NCI-H69 (cell line): Measurements from ENCODE around the gene HMGN5.

ENCODE experiments used
- DNase-seq: peaks from one replicate; lab custom pipeline; 2025; lab: John Stamatoyannopoulos, UW

HMGN5 gene, protein sequence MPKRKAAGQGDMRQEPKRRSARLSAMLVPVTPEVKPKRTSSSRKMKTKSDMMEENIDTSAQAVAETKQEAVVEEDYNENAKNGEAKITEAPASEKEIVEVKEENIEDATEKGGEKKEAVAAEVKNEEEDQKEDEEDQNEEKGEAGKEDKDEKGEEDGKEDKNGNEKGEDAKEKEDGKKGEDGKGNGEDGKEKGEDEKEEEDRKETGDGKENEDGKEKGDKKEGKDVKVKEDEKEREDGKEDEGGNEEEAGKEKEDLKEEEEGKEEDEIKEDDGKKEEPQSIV

DNA sequence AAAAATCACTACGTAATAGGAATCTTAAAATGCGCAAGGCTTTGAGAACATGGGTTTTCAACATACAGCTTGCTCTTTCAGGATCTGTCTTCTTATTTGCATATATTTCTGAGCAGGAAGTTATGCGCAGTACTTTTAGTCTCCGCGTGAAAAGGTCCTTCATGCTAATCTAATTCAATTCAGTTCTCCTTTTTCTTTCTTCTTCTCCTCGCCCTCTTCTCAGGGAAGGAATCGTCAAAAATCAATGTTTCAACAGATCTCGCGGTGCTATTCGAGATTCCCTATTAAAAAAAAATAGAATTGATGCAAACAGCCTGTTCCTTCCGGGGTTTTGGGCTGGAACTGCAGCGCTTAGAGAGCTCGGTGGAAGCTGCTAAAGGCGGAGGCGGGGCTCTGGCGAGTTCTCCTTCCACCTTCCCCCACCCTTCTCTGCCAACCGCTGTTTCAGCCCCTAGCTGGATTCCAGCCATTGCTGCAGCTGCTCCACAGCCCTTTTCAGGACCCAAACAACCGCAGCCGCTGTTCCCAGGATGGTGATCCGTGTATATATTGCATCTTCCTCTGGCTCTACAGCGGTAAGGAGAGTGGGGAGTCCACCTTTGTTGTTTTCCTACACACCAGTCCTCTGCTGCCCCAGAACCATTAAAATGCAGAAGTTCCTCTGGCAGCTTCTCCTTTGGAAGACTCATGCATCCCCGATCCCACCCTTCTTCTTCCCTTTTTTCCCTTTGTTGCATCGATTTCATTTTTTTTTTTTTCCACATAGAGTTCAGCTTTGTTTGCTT is at the start of gene HMGN5, which contains the start of gene SH3BGRL:
Gene HMGN5, minus strand, starts transcription at position 243 of the 785 bp plus-strand sequence. CDS start 80,364 bp downstream, outside the sequence.
Gene SH3BGRL, plus strand, starts transcription at position 432 of the 785 bp plus-strand sequence. Its CDS starts 99 bp downstream, at position 531.
- DNase-seq: no peak

DNA sequence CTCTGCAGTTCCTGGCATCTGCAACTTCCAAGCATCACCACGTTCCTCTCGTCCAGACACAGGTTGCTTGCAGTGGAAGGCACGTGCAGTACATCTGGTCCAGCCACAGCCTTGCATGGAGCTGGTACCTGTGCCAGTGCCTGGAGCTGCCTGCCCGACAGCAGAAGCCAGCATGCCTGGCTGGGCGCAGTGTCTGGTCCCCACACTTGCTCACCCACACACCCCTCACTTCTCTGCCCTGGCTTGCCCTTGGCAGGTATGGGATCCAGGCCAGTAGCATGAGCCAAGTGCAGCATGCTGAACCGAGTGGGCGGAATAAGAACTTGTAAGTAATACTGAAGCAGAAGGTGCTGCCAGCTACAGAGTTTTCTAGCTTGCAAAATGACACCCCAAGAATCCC is 40.0 kb upstream of the HMGN5 start:
- DNase-seq: no peak

DNA sequence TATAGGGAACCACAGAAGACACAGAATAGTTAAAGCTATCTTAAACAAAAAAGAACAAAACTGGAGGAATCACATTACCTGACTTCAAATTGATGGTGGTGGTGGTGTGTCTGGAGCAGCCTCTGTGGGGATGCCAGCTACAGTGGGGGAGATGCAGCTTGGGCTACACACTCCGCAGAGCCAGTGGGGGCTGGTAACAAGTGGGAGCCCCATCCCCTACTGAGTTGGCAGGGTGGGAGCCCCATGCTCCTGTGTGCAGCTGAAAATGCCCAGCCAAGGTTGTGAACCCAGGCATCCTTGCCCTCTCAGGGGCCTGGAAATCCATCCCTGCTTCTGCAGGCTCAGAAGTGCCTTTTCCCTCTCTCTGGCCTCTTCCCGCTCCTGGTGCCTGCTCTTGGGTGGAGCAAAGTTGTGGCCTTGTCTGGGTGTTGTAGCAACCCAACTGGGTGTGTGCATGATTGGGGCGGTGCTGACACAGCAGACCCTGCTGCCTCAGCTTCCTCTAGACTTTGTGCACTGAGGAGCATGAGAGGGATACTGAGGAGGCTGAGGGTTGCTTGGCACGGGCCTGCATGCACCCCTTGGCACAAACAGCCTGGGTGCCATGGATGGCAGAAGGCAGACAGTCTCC is 39.1 kb upstream of the HMGN5 start:
- no peak for DNase-seq

DNA sequence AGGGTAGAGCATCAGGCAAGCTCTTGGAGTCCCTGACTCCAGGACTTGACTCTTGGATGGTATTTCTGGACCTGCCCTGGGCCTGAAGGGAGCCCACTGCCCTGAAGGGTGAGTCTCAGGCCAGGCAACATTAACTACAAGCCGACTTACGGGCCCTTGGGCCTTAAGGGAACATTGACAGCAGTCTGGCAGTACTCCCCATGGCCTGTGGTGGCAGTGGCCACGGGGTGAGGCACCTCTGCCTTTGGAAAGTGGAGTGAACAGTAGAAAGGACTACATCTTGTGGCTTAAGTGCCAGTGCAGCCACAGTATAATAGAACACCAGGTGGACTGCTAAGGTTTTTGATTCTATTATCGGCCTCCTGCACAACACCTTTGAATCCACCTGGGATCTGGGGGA is 36.5 kb upstream of the HMGN5 start:
- DNase-seq: no peak

DNA sequence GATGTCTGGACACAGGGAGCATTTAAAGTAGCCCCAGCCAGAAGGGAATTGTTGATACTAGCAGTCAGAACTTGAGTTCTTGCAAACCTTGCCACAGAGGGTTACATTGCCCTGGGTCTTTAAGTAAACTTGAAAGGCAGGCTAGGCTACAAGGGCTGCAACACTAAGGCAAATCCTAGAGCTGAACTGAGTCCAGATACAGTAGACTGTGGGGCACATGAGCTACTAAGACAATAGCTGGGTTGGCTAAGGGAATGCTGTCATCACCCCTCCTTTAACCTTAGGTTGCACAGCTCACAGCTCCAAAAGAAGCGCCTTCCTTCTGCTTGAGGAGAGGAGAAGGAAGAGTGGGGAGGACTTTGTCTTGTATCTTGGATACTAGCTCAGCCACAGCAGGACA is 35.8 kb upstream of the HMGN5 start:
- no peak for DNase-seq

DNA sequence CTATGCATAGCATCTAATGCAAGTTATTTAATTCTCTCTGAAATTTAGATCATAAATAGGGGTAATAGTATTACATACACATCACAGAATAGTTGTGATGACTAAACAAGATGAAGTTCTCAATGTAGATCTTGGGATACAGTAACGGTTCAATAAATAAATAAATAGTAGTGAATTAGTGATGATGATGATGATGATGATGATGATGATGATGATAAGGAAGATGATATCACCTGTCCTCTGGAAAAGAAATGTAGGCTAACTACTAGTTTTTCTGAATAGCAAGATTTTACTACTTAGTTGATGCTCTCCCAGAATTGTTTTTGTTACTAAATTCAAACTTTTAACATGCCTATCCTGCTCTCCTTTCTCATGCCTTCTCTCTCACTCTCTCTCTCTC is 30.5 kb upstream of the HMGN5 start:
- DNase-seq: no peak

DNA sequence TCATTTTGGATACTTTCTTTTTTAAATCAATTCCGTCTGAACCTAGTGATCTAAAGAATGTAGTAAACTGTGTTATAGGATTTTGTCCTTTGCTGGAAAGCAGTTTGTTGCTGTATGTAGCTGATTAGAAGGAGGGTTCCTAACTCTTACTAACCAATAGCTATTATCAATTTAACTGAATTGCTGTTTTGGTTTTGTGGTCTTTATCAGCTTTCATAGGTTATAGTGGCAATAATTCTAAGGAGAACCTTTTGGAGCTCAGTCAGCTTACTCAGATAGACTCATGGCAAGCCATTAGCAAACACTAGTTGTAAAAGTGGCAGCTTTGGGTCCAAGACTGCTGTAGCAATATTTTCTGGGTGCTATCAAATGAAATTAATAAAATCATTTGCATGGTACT is 29.8 kb upstream of the HMGN5 start:
- DNase-seq: no peak

DNA sequence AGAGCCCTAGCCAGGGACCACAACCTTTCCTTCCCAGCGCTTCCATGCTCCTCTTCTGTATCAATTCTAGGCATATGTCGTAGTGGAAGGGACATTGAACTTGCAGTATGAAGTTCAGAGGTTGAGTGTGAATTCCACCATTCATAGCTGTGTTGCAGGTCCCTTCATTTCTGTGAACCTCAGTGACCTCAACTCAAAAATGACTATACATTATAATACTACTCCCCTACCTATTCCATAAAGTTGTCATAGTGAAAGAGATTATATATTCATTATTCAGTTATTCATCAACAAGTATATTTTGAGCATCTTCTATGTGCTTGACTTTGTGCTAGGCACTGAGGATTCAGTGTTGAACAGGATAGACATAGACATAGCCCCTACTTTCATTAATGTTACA is 28.2 kb upstream of the HMGN5 start:
- no peak for DNase-seq

DNA sequence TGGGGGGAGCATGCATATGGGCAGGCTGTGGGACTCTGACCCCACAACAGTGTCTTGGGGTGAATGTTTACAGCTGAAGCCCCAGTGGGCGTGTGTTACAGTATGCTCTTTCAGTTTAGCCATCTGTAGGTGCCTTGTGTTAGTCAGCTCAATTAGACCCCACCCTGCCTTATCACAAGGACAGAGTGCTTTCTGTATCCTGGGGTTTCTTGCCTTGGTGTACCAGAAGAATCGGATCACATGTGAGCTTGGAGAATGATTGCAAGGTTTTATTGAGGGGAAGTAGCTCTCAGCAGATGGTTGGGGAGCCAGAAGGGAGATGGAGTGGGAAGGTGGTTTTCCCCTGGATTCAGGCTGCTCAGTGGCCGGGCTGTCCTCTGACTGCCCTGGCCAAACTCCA is 27.5 kb upstream of the HMGN5 start:
- DNase-seq: no peak

DNA sequence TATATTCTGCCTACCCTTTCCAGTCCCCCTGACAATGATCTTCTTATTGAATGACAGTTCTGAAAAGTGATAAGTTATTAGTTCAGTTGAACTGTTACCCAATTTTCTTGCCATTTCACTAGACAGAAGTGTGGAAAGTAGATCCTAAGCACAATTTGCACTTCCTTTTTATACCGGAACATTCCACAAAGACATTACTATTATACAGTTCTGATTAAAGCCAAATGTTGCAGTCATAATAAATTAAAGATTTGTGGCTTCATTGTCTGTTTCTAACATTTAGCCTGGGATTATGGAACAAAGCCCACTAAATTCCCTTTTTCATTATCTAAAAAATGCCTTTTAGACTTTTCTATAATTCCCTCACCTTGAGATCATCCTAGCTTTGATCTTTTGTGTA is 14.0 kb upstream of the HMGN5 start:
- no peak for DNase-seq

DNA sequence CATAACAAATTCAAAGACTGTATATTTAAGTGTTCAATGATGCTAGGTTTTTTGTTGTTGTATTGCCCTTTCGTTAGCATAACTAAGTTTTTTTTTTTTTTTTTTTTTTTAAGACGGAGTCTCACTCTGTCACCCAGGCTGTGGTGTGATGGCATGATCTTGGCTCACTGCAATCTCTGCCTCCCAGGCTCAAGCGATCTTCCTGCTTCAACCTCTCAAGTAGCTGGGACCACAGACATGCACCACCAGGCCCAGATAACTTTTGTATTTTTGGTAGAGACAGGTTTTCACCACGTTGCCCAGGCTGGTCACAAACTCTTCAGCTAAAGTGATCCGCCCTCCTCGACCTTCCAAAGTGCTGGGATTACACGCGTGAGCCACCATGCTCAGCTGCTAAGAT is 7.2 kb upstream of the HMGN5 start:
- no peak for DNase-seq

DNA sequence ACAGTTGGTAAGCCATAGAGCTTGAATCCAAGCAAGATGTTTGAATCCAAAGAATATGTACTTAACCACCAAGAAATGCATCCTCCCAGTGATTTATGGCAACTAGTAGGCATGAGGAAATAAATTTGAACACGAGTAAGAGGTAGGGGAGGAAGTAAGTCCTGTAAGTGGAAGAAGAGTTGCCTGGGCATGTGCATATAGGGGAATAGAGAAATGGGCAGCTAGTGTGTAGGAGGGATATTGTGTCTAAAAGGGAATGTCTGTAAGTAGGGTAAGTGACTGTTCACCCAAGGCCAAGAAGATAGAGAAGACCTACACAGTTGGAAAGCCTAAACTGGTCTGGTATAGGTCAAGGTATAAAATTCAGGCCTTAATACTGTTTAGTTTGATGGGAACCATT is 4.8 kb upstream of the HMGN5 start:
- DNase-seq: no peak

DNA sequence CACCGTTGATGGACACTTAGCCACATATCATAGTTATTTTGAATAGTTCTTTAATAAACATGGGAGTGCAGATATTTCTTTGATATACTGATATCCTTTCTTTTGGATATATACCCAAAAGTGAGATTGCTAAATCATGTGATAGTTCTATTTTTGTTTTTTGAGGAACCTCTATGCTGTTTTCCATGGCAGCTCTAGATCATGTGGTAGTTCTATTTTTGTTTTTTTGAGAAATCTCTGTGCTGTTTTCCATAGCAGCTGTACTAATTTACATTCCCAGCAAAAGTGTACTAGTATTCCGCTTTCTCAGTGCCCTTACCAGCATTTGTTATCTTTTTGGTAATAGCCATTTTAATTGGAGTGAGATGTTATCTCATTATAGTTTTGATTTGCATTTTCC is 3.8 kb upstream of the HMGN5 start:
- DNase-seq: no peak

DNA sequence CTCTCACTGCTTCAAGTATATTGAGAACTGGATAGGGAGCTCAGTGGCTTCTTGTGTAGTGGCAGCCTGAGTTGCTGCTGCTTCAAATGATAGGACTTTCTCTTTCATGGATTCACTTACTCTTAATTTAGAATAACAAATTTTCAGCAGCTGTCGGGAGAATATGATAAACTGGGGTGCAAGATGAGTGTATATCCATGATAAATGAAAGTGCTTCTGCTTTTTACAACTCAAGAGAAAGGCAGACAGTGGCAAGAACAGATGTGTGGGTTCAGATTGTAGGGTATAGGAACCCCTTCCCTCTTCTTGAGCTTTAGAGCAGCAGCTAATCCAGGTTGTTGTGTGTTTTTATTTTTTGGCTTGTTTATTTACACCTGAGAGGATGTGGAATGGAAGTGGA is 1.2 kb upstream of the HMGN5 start:
- no peak for DNase-seq

DNA sequence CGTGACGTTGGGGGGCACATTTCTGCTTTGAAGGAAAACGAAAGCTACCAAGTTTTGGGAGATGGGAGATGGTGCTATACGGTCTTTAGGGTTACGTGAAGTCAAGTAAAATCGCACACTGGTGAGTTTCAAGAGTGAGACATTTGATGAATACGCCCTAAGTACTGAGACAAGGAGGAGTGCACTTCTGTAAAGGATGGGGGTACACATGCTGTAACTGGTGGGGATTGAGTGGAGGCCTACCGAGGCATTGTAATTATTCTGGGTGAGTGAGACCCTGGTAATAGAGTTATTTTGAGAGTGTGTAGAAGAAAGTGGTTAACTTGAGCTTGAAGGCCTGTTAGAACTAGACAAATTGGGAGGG is 725 bp upstream of the HMGN5 start:
- no peak for DNase-seq

DNA sequence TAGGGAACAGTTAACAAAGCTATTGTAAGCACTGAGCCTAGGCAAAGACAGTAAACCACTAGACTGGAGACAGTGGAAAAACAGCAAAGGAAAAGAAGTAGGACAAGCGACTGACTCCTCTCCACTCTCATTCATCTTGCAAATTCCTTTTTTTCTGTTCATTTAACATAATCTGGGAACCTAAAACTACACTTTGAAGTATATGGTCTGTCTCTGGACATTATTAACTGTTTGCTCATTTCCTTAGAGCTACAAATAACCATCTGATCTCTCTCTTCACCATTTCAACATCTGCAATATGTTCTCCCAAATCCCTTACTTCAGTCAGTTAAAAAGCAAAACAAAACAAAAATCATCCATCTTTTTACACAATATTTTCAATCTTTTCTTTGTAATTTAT is 642 bp downstream of the HMGN5 start:
- no peak for DNase-seq

DNA sequence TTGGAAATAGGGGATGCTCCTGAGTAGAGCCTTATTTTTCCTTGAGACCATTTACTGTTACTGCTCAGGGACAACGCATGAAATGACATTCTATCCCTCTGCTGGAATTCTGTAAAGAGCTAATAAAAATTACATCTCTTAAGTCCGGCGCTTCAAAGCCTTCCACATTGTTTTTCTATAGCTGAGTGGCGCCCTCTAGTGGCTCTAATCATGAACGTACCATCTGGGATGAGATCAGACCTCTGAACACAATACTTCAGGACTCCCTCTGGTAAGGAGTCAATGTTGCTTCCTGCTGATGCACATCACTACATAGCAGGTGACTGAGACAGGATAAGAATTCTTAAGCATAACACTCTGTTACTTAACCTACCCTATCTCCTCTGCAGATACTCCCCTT is 6.0 kb downstream of the HMGN5 start:
- DNase-seq: peak; percentile 0

DNA sequence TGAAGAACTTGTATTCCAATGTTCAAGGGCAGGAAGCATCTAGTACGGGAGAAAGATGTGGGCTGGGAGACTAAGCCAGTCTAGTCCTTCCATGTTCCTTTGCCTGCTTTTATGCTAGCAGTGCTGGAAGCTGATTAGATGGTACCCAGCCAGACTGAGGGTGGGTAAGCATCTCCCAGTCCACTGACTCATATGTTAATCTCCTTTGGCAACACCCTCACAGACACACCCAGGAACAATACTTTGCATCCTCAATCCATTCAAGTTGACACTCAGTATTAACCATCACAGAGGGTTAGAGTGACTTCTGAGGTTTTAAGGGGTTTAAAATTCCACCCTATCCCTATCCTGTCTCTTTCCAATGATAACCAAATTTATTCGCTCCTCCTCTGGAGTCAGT is 6.5 kb downstream of the HMGN5 start:
- no peak for DNase-seq

DNA sequence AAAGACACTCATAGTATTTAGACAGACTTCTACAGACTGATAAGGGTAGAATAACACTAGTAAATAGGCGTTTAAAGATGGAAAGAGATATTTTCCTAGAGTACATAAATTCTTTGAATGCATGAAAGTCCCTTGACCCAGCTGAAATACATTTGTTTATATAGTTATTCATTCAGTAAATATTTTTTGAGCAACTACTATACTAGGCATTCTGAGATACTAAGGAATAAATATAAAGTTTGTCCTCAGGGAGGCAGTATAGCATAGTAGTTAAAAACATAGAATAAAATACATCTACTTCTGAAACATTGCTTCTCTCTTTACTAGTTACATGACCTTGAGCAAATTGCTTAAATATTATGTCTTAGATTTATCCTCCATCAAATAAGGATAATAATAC is 27.4 kb downstream of the HMGN5 start:
- DNase-seq: no peak

DNA sequence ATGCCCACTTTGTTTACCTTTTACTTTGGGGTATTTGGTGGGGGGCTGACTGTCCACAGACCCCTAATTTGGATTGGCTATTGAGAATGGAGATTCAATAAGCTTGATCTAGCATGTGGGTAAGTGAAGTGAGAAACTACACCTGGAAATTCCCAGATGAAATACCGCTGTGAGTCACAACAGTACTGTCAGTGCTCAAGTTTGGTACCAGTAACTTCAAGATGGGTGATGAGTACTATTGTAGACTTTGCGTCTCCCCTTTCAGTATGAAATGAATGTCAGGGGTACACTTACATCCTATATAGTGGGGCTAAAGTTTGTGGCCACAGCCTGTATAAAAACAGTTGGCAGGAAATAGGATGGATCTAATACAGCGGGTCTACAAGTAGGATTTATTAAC is 33.3 kb downstream of the HMGN5 start:
- no peak for DNase-seq

DNA sequence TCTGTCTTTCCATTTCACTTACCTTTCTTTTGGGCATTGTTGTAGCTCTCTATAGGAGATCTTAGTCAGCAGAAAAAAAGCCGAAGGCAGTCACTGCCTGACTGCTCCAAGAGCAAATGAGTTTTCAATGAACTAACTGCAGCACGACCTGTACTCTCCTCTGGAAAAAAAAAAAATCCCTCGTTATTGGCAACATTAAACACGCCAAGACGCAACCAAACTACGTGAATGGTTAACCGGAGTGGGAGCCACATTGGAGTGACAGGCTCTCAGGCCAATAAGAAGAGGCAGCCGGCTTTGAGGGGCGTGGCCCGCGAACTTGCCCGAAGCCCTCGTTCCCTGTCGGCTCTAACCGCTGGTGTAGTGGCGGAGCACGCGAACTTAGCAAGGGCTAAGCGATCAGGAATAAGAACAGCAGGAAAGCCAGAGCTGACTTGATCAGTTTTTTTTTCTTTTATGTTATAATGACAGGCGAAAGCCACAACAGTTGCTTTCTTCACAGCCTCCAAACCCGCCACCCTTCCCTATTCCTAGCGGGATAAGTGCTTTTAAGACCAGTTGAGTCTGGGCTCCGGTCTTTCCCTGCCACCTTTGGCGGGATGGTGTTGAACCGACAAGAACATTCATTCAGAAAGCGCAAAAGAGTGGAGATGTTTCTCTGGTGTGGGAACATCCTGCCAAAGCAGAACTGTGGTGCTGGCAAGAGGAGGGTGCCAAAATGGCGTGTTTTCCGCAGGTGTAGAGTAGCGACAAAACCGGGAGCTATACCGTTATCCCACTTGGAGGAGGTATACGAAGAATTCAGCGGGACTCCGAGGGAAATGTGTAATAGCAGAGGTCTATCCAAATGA is 80.0 kb downstream of the HMGN5 start:
- DNase-seq: peak; percentile 7

DNA sequence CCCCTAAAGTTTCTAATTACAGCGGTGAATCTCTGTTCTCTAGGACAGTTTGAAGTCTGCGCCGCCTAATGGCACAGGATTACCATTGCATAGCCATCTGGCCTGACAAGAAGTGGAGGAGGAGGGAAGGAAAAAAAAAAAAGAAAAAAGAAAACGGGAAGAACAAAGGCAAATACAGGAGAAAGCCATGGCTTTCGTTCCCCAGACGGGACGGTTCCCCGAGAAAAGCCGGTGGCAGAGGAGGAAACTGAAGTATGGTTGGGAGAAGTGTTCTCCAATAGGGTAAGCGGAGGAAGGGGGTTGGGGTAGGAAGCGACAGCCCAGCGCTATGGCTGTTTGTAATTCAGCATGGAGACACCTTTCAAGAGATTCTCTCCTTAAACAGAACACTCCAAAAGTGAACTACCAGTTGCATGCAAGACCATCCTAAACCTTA is 80.8 kb downstream of the HMGN5 start:
- peak; percentile 5 for DNase-seq
